Uterus (tissue), 4 donors: Measurements from ENCODE around the gene G0S2. TPM values are rescaled to one million over a fixed set of nuclear protein-coding genes. Genes with fewer than 3 reads are reported as not detected.

ENCODE experiments used
- DNase-seq, 2 donors: peaks; one replicate each; pipeline ENCODE4 v3.0.0-alpha.2; 2019 to 2020
- H3K27ac ChIP-seq, 2 donors: fragments of 200-600 bp; sonication (generic); 1 replicate in 1 of 2; 2 replicates in 1 of 2; pipeline ENCODE4 v1.5.1; 2016 to 2018
- H3K27me3 ChIP-seq, 2 donors: fragments of 200-600 bp; sonication (generic); one replicate each; pipeline ENCODE4 v1.5.1; 2018 to 2019; ENCODE audit warnings: control low read depth in 1 of 2
- H3K36me3 ChIP-seq, 2 donors: fragments of 200-600 bp; sonication (generic); one replicate each; pipeline ENCODE4 v1.5.1; 2019; ENCODE audit warnings: control low read depth in 1 of 2
- H3K4me1 ChIP-seq, 2 donors: fragments of 200-600 bp; sonication (generic); one replicate each; pipeline ENCODE4 v1.5.1; 2018 to 2019; ENCODE audit warnings: control low read depth in 1 of 2
- H3K4me3 ChIP-seq, 2 donors: fragments of 200-600 bp; sonication (generic); 1 replicate in 1 of 2; 2 replicates in 1 of 2; pipeline ENCODE4 v1.5.1; 2018 to 2019; ENCODE audit warnings: mild to moderate bottlenecking in 1 of 2
- H3K9me3 ChIP-seq, 2 donors: fragments of 200-600 bp; sonication (generic); one replicate each; pipeline ENCODE4 v1.5.1; 2019; ENCODE audit warnings: control low read depth in 1 of 2
- CTCF ChIP-seq, 4 experiments: fragments of 200-600 bp in 2 of 4; fragments of 450-650 bp in 2 of 4; sonication (generic) in 2 of 4; IDR thresholded peaks; one replicate each; pipeline ENCODE4 v1.5.1; 2016 to 2019; ENCODE audit warnings: antibody characterized with exemption in 4 of 4, mild to moderate bottlenecking in 2 of 4, moderate library complexity in 1 of 4
- POLR2A ChIP-seq, 2 donors: fragments of 450-650 bp; IDR thresholded peaks; one replicate each; pipeline ENCODE4 v1.6.1; 2016; ENCODE audit warnings: antibody characterized with exemption in 2 of 2, mild to moderate bottlenecking in 1 of 2, moderate library complexity in 1 of 2
- intact Hi-C: fragments of 100-400 bp; cut with DNase I; formaldehyde crosslinking; loops from one replicate; pipeline ENCODE4 v1.15.1; 2023; ENCODE audit warnings: low total_unique reads
- total RNA-seq, 4 donors: library from RNA; depleted of rRNA in 3 of 4; stranded (reverse); fragments of >200 nt in 3 of 4; gene quantifications; one replicate each; pipeline versions ENCODE4 v1.1.0 to v1.2.4, GENCODE V29; 2014 to 2023
- donor health status: DM: yes; HTN: yes; CAD: no.

The G0S2 gene, protein sequence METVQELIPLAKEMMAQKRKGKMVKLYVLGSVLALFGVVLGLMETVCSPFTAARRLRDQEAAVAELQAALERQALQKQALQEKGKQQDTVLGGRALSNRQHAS
- total RNA-seq = 10 to 100 TPM in 1 of 4 donors, 1 to 10 TPM in 1, not detected in 2; 4.5 to 13.2 TPM

DNA sequence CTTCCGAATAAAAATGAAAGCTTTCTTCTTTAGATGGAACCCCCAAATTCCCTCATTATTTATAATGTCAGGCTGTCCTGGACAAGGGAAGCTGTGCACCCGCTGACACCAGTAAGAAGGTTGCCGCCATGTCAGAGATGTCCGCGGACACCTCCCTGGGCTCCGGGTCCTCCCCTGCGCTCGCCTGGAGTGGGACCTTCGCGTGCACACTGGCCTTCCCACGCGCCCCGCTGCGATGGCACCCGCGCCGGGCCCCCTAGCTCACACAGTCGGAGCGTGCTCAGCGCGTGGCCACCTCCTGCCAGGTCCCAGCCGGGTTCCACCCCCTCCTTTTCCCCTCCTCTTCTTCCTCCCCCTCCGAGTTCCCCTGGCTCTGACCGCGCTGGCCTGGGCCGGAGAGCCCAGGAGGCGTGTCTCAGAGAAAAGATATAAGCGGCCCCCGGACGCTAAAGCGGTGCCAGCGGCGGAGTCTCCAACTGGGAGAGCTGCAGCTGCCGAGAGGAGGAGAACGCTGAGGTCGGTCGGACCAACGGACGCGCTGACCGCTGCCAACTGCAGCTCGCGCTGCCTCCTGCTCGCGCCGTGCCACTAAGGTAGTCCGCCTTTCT is at the start of gene G0S2:
TSS of gene G0S2 (plus strand) at position 456 of the 608 bp plus-strand sequence. CDS start 273 bp downstream, outside the sequence.
- Histone ChIP-seq H3K9me3 (no peaks in the 10 kb centered on the region), H3K4me3 (peak within 1 kb of the TSS; percentile 28 to 49), H3K4me1 (peaks cover 0 to 4% of the 10 kb centered on the region in 2 donors), H3K27me3 (no peaks in the 10 kb centered on the region), H3K36me3 (no peaks in the 10 kb centered on the region), H3K27ac (peak within 1 kb of the TSS in 1 of 2 donors; percentile 51)
- DNase-seq = peak; percentile 52 to 74
- intact Hi-C loops = no loop called here
- no peak for TF ChIP-seq POLR2A (IDR thresholded peaks at IDR 0.05)
- no peak for TF ChIP-seq CTCF (IDR thresholded peaks at IDR 0.05)

DNA sequence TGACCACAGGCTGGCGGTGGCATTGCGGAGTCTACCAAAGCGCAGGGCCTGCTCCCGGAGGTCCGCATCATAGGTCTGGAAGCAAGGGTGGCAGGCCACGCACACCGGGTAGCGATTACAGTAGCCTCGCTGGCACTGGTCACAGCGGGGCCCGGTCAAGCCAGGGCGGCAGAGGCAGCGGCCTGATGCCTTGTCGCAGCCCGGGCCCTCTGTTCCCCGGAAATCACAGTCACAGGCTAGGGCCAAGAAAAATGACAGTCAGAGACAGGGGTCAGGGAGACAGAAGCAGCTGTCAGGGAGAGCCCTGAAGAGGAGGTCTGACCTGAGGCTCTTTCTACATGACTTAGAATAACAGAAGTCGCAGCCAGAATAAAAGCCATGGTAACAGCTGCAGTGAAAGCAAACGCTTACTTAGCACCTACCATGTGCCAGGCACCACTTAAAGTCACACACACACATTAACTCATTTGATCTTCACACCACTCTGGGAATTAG is 49.4 kb upstream of the G0S2 start:
- peaks cover 0 to 5% of the 10 kb centered on the region in 2 donors for H3K4me1 ChIP-seq
- intact Hi-C loops = no loop called here
- no peaks in the 10 kb centered on the region for H3K27me3 ChIP-seq
- no peak for DNase-seq
- no peak overlapping the region for H3K4me3 ChIP-seq
- no peaks in the 10 kb centered on the region for H3K36me3 ChIP-seq
- no peak overlapping the region for H3K27ac ChIP-seq
- TF ChIP-seq CTCF (IDR thresholded peaks at IDR 0.05) (no peak), POLR2A (IDR thresholded peaks at IDR 0.05) (no peak)
- H3K9me3 ChIP-seq = no peaks in the 10 kb centered on the region

GRCh38 chr1:209626346-209627026 is 48.7 kb upstream of the G0S2 start:
- intact Hi-C loops = no loop called here
- no peak for DNase-seq
- no peaks in the 10 kb centered on the region for H3K27me3 ChIP-seq
- H3K27ac ChIP-seq = no peak overlapping the region
- H3K36me3 ChIP-seq = no peaks in the 10 kb centered on the region
- H3K9me3 ChIP-seq = no peaks in the 10 kb centered on the region
- TF ChIP-seq POLR2A (IDR thresholded peaks at IDR 0.05) = no peak
- TF ChIP-seq CTCF (IDR thresholded peaks at IDR 0.05) = no peak
- no peak overlapping the region for H3K4me3 ChIP-seq
- H3K4me1 ChIP-seq = peaks cover 0 to 5% of the 10 kb centered on the region in 2 donors

DNA sequence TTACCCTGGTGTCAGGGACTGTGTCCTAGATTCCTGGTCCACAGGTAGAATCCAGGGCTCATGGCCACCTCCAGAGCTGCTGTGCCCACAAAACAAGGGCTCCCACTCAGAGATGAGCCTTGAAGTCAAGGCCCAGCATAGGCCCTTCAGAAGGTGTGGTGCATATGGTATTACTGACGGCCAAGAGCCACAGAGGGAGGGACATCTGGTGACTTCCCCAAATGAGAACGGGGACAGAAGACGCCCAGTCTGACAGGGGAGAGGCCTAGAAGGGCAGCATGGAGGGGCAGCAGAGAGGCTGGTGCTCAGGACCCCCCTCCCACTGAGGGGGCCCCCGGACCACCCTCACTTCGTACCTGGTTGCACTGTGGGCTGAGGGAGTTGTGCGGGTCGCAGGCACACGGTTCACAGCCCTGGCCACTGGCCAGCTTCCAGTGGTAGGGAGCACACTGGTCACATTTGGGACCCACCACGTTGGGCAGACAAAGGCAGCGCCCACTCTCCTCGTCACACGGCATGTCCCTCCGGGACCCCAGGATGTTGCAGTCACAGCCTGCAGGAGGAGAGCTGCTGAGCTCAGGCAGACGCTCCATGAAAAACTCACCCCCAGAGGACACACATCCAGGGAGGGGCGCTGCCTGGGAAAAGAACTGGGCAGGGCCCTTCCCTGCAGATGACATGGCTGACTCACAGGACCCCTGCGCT is 48.0 kb upstream of the G0S2 start:
- no peak overlapping the region for H3K27ac ChIP-seq
- no peak overlapping the region for H3K4me3 ChIP-seq
- intact Hi-C loops = no loop called here
- DNase-seq = no peak
- H3K27me3 ChIP-seq = no peaks in the 10 kb centered on the region
- H3K4me1 ChIP-seq = peaks cover 0 to 5% of the 10 kb centered on the region in 2 donors
- no peaks in the 10 kb centered on the region for H3K9me3 ChIP-seq
- no peaks in the 10 kb centered on the region for H3K36me3 ChIP-seq
- TF ChIP-seq CTCF (IDR thresholded peaks at IDR 0.05) = no peak
- TF ChIP-seq POLR2A (IDR thresholded peaks at IDR 0.05) = no peak
